Measurements from ENCODE around the gene GNL2.
A peak's percentile ranks its signal among the peaks of the same experiment; 100 is the strongest.

The GNL2 gene

GRCh38 chr1:37595440-37596181 lies at the start of gene GNL2:
Gene GNL2 (minus strand): TSS chr1:37595937. CDS start chr1:37595822, 115 bp downstream.
- peak; percentile 79 for DNase-seq (ENCODE audit: extremely low read depth, low read depth)
- no peak; the same call in 1 of the 2 replicates for TF ChIP-seq CTCF (IDR thresholded peaks at IDR 0.05; ENCODE audit: low read depth, low read length)

- TF ChIP-seq CTCF (IDR thresholded peaks at IDR 0.05; ENCODE audit: low read depth, low read length): no peak
- no peak for DNase-seq (ENCODE audit: extremely low read depth, low read depth)
Observed at GRCh38 chr1:37641059-37641458, 45.3 kb upstream of the GNL2 start.

- DNase-seq (ENCODE audit: extremely low read depth, low read depth): no peak
- no peak for TF ChIP-seq CTCF (IDR thresholded peaks at IDR 0.05; ENCODE audit: low read depth, low read length)
Observed at GRCh38 chr1:37636435-37636834, 40.7 kb upstream of the GNL2 start.

GRCh38 chr1:37634992-37635902 lies 39.5 kb upstream of the GNL2 start:
- no peak for TF ChIP-seq CTCF (IDR thresholded peaks at IDR 0.05; ENCODE audit: low read depth, low read length)
- no peak for DNase-seq (ENCODE audit: extremely low read depth, low read depth)

- TF ChIP-seq CTCF (IDR thresholded peaks at IDR 0.05; ENCODE audit: low read depth, low read length): no peak
- no peak for DNase-seq (ENCODE audit: extremely low read depth, low read depth)
Observed at GRCh38 chr1:37634244-37634991, 38.7 kb upstream of the GNL2 start, which contains the start of gene RSPO1. Gene RSPO1 (minus strand): TSS chr1:37634892. CDS start chr1:37629661, 5,231 bp downstream.

- TF ChIP-seq CTCF (IDR thresholded peaks at IDR 0.05; ENCODE audit: low read depth, low read length): no peak
Observed at GRCh38 chr1:37633938-37634243, 38.2 kb upstream of the GNL2 start.

More at GRCh38 chr1:37633938-37634243, 38.2 kb upstream of the GNL2 start:
- no peak for DNase-seq (ENCODE audit: extremely low read depth, low read depth)

All from AG09319 (cell line).